Dermis microvascular lymphatic vessel endothelial cell (primary cell): ENCODE data around the gene PRSS12. TPM values are rescaled to one million over a fixed set of nuclear protein-coding genes. Genes with fewer than 3 reads are reported as not detected.
"Not testable (repeated sequence)": the region's sequence is repeated elsewhere in the genome, so short reads cannot be mapped to it uniquely, and the experiment has no call there.

Experiments used
- DNase-seq, 2 donors: peaks; one replicate each; pipeline versions ENCODE4 v3.0.0 to v3.0.0-alpha.2; 2010; ENCODE audit warnings: low read depth in 2 of 2
- total RNA-seq: library from RNA; depleted of rRNA; stranded (reverse); fragments of >200 nt; gene quantifications from 2 replicates; pipeline ENCODE4 v1.2.1, GENCODE V29; 2014

The PRSS12 gene
- total RNA-seq, 1 donor from 2014 or later = 17.8 TPM

- peak; percentile 90 to 93 for DNase-seq
Observed at GRCh38 chr4:118278473-118279274, 74.1 kb downstream of the PRSS12 start.

- no peak for DNase-seq
Observed at GRCh38 chr4:118277243-118277642, 75.6 kb downstream of the PRSS12 start.

GRCh38 chr4:118276580-118276979 is 76.2 kb downstream of the PRSS12 start:
- DNase-seq = no peak

DNA sequence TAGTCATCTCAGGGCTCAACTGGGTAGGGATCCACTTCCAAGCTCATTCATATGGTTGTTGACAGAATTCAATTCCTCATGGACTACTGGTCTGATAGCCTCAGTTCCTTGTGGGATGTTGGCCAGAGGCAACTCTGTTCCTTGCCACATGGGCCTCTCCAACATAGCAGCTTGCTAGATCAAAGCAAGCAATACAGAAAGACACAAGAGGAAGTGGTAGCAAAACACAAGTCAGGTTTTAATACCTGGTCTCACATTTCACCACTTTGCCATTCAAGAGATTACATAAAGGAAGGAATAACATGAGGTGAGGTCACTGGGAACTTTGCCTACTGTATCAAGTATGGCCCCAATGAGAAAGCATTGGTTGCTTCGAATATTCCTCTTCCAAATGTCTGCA is 79.2 kb downstream of the PRSS12 start:
- no peak for DNase-seq

DNA sequence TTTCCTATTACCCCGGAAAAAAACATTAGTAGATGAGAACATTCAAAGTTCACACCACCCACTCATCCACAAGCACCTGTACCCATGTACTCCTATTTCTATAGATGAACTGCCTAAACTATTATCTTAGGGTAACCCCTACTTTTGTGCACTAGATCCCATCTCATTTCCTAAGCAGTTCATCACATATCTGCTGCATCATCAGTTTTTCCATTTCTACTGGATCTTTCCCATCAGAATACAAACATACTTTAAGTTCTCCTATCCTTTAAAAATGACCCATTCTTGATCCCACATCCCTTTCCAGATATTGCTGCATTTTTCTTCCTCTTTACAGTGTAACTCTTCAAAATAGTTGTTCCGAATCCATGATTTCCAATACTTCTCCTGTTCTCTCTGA is 81.0 kb downstream of the PRSS12 start:
- no peak for DNase-seq

DNA sequence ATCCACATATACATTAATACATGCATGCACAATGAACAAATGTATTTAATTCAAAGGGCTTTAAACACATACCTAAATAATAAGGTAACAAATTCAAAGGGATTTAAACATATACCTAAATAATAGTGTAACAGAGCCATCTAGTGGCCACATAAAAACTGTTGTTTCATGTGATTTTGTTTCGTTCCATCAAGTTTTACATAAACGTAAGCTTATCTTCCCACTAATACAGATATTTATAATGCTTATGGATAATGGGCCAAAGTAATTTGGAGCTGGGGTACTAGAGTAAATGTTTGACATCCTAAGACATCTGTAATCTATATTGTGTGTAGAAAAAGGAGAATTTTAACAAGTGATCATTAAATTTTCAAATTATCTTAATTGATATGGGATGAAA is 82.3 kb downstream of the PRSS12 start:
- DNase-seq = peak; percentile 61 to 68

- DNase-seq = no peak
Observed at GRCh38 chr4:118268780-118269179, 84.0 kb downstream of the PRSS12 start.

GRCh38 chr4:118266145-118266496 is 86.7 kb downstream of the PRSS12 start:
- DNase-seq = not testable (repeated sequence)

GRCh38 chr4:118265312-118266144 is 87.3 kb downstream of the PRSS12 start:
- no peak for DNase-seq

DNA sequence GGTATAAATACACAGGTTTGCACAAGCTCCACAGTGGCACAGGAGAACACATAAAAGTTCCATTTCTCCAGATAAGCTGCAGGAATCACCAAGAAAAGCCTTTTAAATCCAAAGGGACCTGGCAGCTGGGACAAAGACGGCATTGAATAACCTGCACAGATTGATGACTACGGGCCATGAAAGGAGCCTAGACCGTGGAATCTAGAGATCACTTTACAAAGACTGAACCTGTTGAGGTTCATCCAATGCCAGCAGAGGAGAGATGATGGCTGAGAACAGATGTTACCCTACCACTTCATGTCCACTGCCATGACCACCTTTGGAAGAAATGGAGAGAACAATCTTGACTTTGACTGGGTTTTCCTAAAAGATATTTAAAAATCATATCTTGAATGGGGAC is 88.7 kb downstream of the PRSS12 start:
- DNase-seq = no peak

DNA sequence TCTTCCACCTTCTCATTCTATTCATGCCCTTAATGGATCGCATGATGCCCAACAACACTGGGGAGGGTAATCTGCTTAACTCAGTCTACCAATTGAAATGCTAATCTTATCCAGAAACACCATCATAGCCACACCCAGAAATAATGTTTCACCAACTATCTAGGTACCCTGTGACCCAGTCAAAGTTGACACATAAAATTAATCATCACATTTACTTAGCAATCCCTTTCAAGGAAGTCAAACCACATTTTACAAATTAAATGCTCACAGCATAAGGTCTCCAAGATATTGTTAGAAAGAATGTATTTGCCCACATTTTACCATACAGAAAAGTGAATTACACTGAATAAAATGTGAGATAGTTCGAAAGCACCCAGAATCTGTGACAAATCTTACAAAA is 92.5 kb downstream of the PRSS12 start:
- no peak for DNase-seq

DNA sequence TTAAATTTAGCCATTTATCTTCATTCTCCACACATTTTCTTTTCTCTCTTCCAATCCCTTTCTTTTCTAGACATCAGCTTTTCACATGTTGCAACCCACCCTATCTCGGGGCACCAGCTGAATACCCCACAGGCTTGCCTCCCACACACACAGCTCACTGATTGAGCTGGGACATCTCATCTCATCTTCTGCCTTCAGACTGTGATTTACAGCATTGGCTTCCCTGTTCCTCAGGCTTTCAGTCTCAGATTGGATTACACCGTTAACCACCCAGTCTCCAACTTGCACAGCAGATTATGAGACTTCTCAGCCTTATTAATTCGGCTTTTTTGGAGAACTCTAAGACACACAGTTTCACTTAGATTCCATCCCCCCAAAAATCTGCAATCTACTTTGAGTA is 93.7 kb downstream of the PRSS12 start:
- no peak for DNase-seq

DNA sequence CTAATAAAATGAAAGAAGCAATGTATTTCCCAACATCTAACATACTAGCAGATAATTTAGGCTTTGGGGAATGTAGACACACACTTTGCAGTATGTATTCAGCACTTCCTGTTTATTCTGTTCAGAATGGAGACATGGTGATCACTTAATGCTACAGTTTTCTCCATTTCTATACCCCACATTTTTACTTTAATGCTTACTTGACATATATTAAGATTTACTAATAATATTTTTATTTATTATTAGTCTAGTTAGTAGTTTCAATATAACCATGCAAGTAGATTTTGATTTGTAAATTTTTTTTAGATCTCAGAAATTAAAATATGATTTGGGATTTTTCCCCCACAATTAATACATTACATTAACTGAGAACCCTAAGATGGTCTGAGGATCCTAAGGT is 98.4 kb downstream of the PRSS12 start:
- no peak for DNase-seq

DNA sequence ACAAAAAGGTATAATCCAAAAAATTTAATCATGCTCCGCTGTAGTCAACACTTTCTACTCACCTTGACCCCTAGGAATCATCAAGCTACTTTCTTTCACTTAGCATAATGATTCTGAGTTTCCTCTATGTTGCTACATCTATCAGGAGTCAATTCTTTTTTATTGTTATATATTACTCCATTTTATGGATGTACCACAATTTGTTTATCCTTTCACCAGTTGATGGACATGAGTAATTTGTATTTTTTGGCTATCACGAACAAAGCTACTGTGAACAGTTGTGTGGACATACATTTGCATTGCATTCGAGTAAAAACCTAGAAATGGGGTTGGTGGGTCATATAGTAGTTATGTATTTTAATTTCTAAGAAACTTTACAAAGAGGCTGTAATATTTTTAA is 102.9 kb downstream of the PRSS12 start:
- DNase-seq = no peak

DNA sequence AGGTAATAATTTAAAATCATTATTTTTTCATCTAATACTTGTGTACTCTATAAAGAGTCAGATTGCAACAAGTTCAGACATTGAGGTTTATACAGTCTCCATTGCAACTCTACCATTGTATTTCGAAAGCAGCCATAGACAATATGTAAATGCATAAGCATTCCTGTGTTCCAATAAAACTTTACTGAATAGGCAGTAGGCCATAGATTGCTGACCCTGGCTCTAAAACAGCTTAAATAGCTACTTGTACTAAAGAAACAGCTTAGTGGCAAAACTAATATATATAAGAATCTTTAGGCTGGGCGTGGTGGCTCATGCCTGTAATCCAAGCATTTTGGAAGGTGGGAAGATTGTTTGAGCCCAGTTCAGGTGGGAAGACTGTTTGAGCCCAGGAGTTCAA is 115.3 kb downstream of the PRSS12 start:
- no peak for DNase-seq

DNA sequence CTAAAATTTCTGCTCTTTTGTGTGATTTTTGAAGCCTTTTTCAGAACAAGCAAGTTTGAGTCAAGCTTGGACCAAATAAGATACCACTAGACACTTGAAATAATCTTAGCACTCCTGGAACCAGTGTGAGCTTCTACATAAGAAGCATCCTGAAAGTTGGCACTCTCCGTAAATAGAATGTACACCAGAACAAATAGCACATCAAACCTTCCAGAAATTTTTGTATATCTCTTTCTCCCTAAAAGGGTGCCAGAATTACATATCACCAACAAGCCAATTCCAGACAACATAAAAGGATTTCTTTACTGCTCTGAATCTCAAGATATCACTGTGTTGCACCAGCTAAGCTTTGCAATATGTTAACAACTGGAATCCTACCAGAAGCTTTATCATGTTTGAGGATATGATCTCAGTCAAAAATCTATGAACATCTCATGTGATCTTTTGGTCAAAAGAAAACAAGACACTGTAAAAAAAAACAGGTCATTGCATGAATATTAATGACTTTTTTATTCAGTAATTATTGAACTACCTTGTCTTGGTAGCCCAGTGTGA is 117.2 kb downstream of the PRSS12 start:
- no peak for DNase-seq
